Measurements from ENCODE around the gene USP3. TPM values are rescaled to one million over a fixed set of nuclear protein-coding genes. Genes with fewer than 3 reads are reported as not detected.

The USP3 gene
- total RNA-seq, 2 donors from 2014 or later: 44.2 to 45.8 TPM

- Histone ChIP-seq H3K4me3 (no peak overlapping the region), H3K4me1 (replicated peaks) (peaks cover 9% of the 10 kb centered on the region), H3K27me3 (replicated peaks; ENCODE audit: insufficient read depth) (no peaks in the 10 kb centered on the region), H3K27ac (peak overlapping the region; percentile 40 to 78), H3K9me3 (no peaks in the 10 kb centered on the region), H3K36me3 (no peaks in the 10 kb centered on the region)
- TF ChIP-seq POLR2AphosphoS5 (IDR thresholded peaks at IDR 0.05) (no peak), POLR2A (IDR thresholded peaks at IDR 0.05) (no peak), CTCF (IDR thresholded peaks at IDR 0.05) (no peak)
- intact Hi-C loops (cut with DNase I): no loop called here
- no peak for DNase-seq (ENCODE audit: low spot score)
These were observed 41.4 kb upstream of the USP3 start for GRCh38 chr15:63463036-63463435.

GRCh38 chr15:63463793-63464192, 40.6 kb upstream of the USP3 start:
- Histone ChIP-seq H3K4me1 (replicated peaks) (peaks cover 9% of the 10 kb centered on the region), H3K27me3 (replicated peaks; ENCODE audit: insufficient read depth) (no peaks in the 10 kb centered on the region), H3K9me3 (no peaks in the 10 kb centered on the region), H3K4me3 (no peak overlapping the region), H3K36me3 (no peaks in the 10 kb centered on the region), H3K27ac (peak overlapping the region; percentile 40 to 78)
- intact Hi-C loops (cut with DNase I): no loop called here
- TF ChIP-seq CTCF (IDR thresholded peaks at IDR 0.05): no peak
- no peak for TF ChIP-seq POLR2AphosphoS5 (IDR thresholded peaks at IDR 0.05)
- no peak for TF ChIP-seq POLR2A (IDR thresholded peaks at IDR 0.05)
- WGBS: 62% methylated on average over 5 of the region's 5 CpGs
- peak; percentile 21 for DNase-seq (ENCODE audit: low spot score)

GRCh38 chr15:63465104-63465503, 39.3 kb upstream of the USP3 start:
- DNase-seq (ENCODE audit: low spot score): peak; percentile 30
- Histone ChIP-seq H3K27ac (peak overlapping the region in 1 of 2 donors; percentile 78), H3K9me3 (no peaks in the 10 kb centered on the region), H3K36me3 (no peaks in the 10 kb centered on the region), H3K27me3 (replicated peaks; ENCODE audit: insufficient read depth) (no peaks in the 10 kb centered on the region), H3K4me1 (replicated peaks) (peaks cover 9% of the 10 kb centered on the region), H3K4me3 (no peak overlapping the region)
- intact Hi-C loops (cut with DNase I): loop anchor here (5.0 kb wide), 1 partner anchor 37 kb away; the partner anchor contains the start of gene USP3
- TF ChIP-seq POLR2AphosphoS5 (IDR thresholded peaks at IDR 0.05) (peak; percentile 56), POLR2A (IDR thresholded peaks at IDR 0.05) (no peak)

GRCh38 chr15:63466378-63467192, 37.8 kb upstream of the USP3 start:
- intact Hi-C loops (cut with DNase I): loop anchor here (2.0 to 5.0 kb wide), 2 partner anchors 36 to 132 kb away; partner anchors contain the start of gene USP3
- Histone ChIP-seq H3K36me3 (no peaks in the 10 kb centered on the region), H3K4me1 (replicated peaks) (peaks cover 9% of the 10 kb centered on the region), H3K27ac (peak overlapping the region; percentile 47 to 73), H3K9me3 (no peaks in the 10 kb centered on the region), H3K4me3 (no peak overlapping the region), H3K27me3 (replicated peaks; ENCODE audit: insufficient read depth) (no peaks in the 10 kb centered on the region)
- 20% methylated on average over 8 of the region's 8 CpGs for WGBS
- TF ChIP-seq POLR2AphosphoS5 (IDR thresholded peaks at IDR 0.05) (peak; percentile 18), POLR2A (IDR thresholded peaks at IDR 0.05) (no peak), CTCF (IDR thresholded peaks at IDR 0.05) (peak; percentile 15 to 73 (median 50))
- peak; percentile 68 for DNase-seq (ENCODE audit: low spot score)

GRCh38 chr15:63469190-63469589, 35.2 kb upstream of the USP3 start:
- H3K27ac ChIP-seq: no peak overlapping the region
- no peak for DNase-seq (ENCODE audit: low spot score)
- peaks cover 10% of the 10 kb centered on the region for H3K4me1 ChIP-seq (replicated peaks)
- H3K27me3 ChIP-seq (replicated peaks; ENCODE audit: insufficient read depth): no peaks in the 10 kb centered on the region
- intact Hi-C loops (cut with DNase I): loop anchor here (5.0 kb wide), 1 partner anchor 33 kb away; the partner anchor contains the start of gene USP3
- no peak overlapping the region for H3K4me3 ChIP-seq
- no peaks in the 10 kb centered on the region for H3K9me3 ChIP-seq
- 84% methylated on average over 5 of the region's 5 CpGs for WGBS
- TF ChIP-seq CTCF (IDR thresholded peaks at IDR 0.05) (no peak), POLR2A (IDR thresholded peaks at IDR 0.05) (no peak), POLR2AphosphoS5 (IDR thresholded peaks at IDR 0.05) (no peak)
- no peaks in the 10 kb centered on the region for H3K36me3 ChIP-seq
